Sigmoid colon (tissue), 7 donors: Measurements from ENCODE around the gene CNTNAP5. TPM values are rescaled to one million over a fixed set of nuclear protein-coding genes. Genes with fewer than 3 reads are reported as not detected.

ENCODE experiments used
- DNase-seq: peaks from one replicate; pipeline ENCODE4 v3.0.0-alpha.2; 2019
- H3K27ac ChIP-seq, 4 donors: fragments of 200-600 bp; sonication (generic); one replicate each; pipeline ENCODE4 v1.5.1; 2016 to 2019; ENCODE audit warnings: mild to moderate bottlenecking in 1 of 4
- H3K27me3 ChIP-seq, 3 donors: fragments of 200-600 bp; sonication (generic); one replicate each; pipeline ENCODE4 v1.5.1; 2019; ENCODE audit warnings: mild to moderate bottlenecking in 1 of 3
- H3K36me3 ChIP-seq, 4 donors: fragments of 200-600 bp; sonication (generic); one replicate each; pipeline ENCODE4 v1.5.1; 2016 to 2019
- H3K4me1 ChIP-seq, 4 donors: fragments of 200-600 bp; sonication (generic); one replicate each; pipeline ENCODE4 v1.5.1; 2017 to 2019
- H3K4me3 ChIP-seq, 4 donors: fragments of 200-600 bp; sonication (generic); one replicate each; pipeline ENCODE4 v1.5.1; 2017 to 2019; ENCODE audit warnings: mild to moderate bottlenecking in 2 of 4, moderate library complexity in 1 of 4
- H3K9me3 ChIP-seq, 4 donors: fragments of 200-600 bp in 3 of 4; sonication (generic) in 3 of 4; one replicate each; pipeline versions ENCODE4 v1.5.1 to v1.6.1; 2013 to 2019
- CTCF ChIP-seq, 4 experiments: fragments of 450-650 bp in 3 of 4; fragments of 200-600 bp in 1 of 4; IDR thresholded peaks; one replicate each; pipeline ENCODE4 v1.5.1; 2016 to 2019; ENCODE audit warnings: antibody characterized with exemption in 4 of 4, mild to moderate bottlenecking in 3 of 4, moderate library complexity in 2 of 4
- EP300 ChIP-seq, 4 donors: sonication (generic); formaldehyde crosslinking; IDR thresholded peaks; one replicate each; pipeline ENCODE4 v1.6.1; 2017; ENCODE audit warnings: antibody characterized with exemption in 4 of 4
- POLR2A ChIP-seq, 2 donors: fragments of 450-650 bp; IDR thresholded peaks; one replicate each; pipeline ENCODE4 v1.6.1; 2016; ENCODE audit warnings: antibody characterized with exemption in 2 of 2, mild to moderate bottlenecking in 2 of 2, moderate library complexity in 2 of 2
- POLR2AphosphoS5 ChIP-seq, 4 donors: sonication (generic); formaldehyde crosslinking; IDR thresholded peaks; one replicate each; pipeline ENCODE4 v1.6.1; 2017; ENCODE audit warnings: antibody characterized with exemption in 4 of 4
- WGBS, 2 donors: extraction: QIAGEN DNeasy Blood & Tissue Kit; methylation state at CpG; one replicate each; pipeline ENCODE4 v1.1.7; 2013; 5-methylcytosine and 5-hydroxymethylcytosine counted together
- intact Hi-C: fragments of 100-400 bp; cut with DNase I; formaldehyde crosslinking; loops from one replicate; pipeline ENCODE4 v1.15.1; 2023
- polyA plus RNA-seq, 3 donors: library from polyadenylated mRNA; stranded (reverse); fragments of 200-250 nt; gene quantifications; one replicate each; pipeline ENCODE4 v1.2.3, GENCODE V29; 2013
- total RNA-seq, 4 donors: library from RNA; depleted of rRNA; stranded (reverse); fragments of >200 nt; gene quantifications; one replicate each; pipeline ENCODE4 v1.1.0, GENCODE V29; 2016
- donor health status: healthy with polysubstance abuse.
- donor health status: Bipolar disorder and iron deficiency.
- donor health status: healthy.

The CNTNAP5 gene
- total and polyA plus RNA-seq, 7 donors, result 0.74 to 4.5 (median 1.5) TPM; not detected in 2

- no peak for DNase-seq
- intact Hi-C loops, result no loop called here
- TF ChIP-seq EP300 (IDR thresholded peaks at IDR 0.05), result no peak
- TF ChIP-seq POLR2A (IDR thresholded peaks at IDR 0.05), result no peak
- TF ChIP-seq CTCF (IDR thresholded peaks at IDR 0.05), result no peak
- TF ChIP-seq POLR2AphosphoS5 (IDR thresholded peaks at IDR 0.05), result no peak
- no peaks in the 10 kb centered on the region for H3K4me1 ChIP-seq
- 89 to 93% methylated on average over 5 of the region's 5 CpGs for WGBS, 2 donors
- no peak overlapping the region for H3K4me3 ChIP-seq
- H3K27ac ChIP-seq, result no peak overlapping the region
- no peaks in the 10 kb centered on the region for H3K27me3 ChIP-seq
- H3K36me3 ChIP-seq, result no peaks in the 10 kb centered on the region
- H3K9me3 ChIP-seq, result no peaks in the 10 kb centered on the region
Measured at GRCh38 chr2:124774781-124775180, 749.7 kb downstream of the CNTNAP5 start.

- intact Hi-C loops, result no loop called here
- H3K36me3 ChIP-seq, result no peaks in the 10 kb centered on the region
- TF ChIP-seq EP300 (IDR thresholded peaks at IDR 0.05) (no peak), POLR2AphosphoS5 (IDR thresholded peaks at IDR 0.05) (no peak), CTCF (IDR thresholded peaks at IDR 0.05) (no peak), POLR2A (IDR thresholded peaks at IDR 0.05) (no peak)
- no peaks in the 10 kb centered on the region for H3K4me1 ChIP-seq
- no peak overlapping the region for H3K27ac ChIP-seq
- H3K9me3 ChIP-seq, result no peaks in the 10 kb centered on the region
- no peak overlapping the region for H3K4me3 ChIP-seq
- no peak for DNase-seq
- no peaks in the 10 kb centered on the region for H3K27me3 ChIP-seq
- 79 to 83% methylated on average over 3 of the region's 3 CpGs for WGBS, 2 donors
Measured at GRCh38 chr2:124776332-124776731, 751.2 kb downstream of the CNTNAP5 start.

- Histone ChIP-seq H3K27me3 (no peaks in the 10 kb centered on the region), H3K9me3 (no peaks in the 10 kb centered on the region), H3K27ac (no peak overlapping the region), H3K4me1 (no peaks in the 10 kb centered on the region), H3K4me3 (no peak overlapping the region), H3K36me3 (no peaks in the 10 kb centered on the region)
- WGBS, 2 donors, result 89 to 92% methylated on average over 2 of the region's 2 CpGs
- intact Hi-C loops, result no loop called here
- DNase-seq, result no peak
- TF ChIP-seq CTCF (IDR thresholded peaks at IDR 0.05) (no peak), POLR2AphosphoS5 (IDR thresholded peaks at IDR 0.05) (no peak), EP300 (IDR thresholded peaks at IDR 0.05) (no peak), POLR2A (IDR thresholded peaks at IDR 0.05) (no peak)
Measured at GRCh38 chr2:124778076-124778475, 753.0 kb downstream of the CNTNAP5 start.

- no peak for DNase-seq
- H3K4me1 ChIP-seq, result no peaks in the 10 kb centered on the region
- intact Hi-C loops, result no loop called here
Measured at GRCh38 chr2:124796647-124797046, 771.6 kb downstream of the CNTNAP5 start.

More at GRCh38 chr2:124796647-124797046, 771.6 kb downstream of the CNTNAP5 start:
- TF ChIP-seq CTCF (IDR thresholded peaks at IDR 0.05) (no peak), POLR2A (IDR thresholded peaks at IDR 0.05) (no peak), EP300 (IDR thresholded peaks at IDR 0.05) (no peak), POLR2AphosphoS5 (IDR thresholded peaks at IDR 0.05) (no peak)
- Histone ChIP-seq H3K4me3 (no peak overlapping the region), H3K9me3 (no peaks in the 10 kb centered on the region), H3K27ac (no peak overlapping the region), H3K27me3 (no peaks in the 10 kb centered on the region), H3K36me3 (no peaks in the 10 kb centered on the region)
